HepG2 (cell line): ENCODE measurements around the gene INSRR. TPM values are rescaled to one million over a fixed set of nuclear protein-coding genes. Genes with fewer than 3 reads are reported as not detected.

ENCODE experiments used
- ATAC-seq: fragments of 200-7000 bp; cut with Tn5 transposase; 3 replicates; pipeline ENCODE4 v1.9.1; 2020; ENCODE audit warnings: mild to moderate bottlenecking, moderate library complexity
- BruUV-seq: library from RNA; stranded (reverse); fragments of 400-500 nt; replicated peaks from 2 replicates; lab custom pipeline; 2021; lab: Mats Ljungman, UMichigan
- CTCF ChIA-PET: fragments of 300-600 bp; formaldehyde crosslinking; extraction: SDS; loops from one replicate; lab custom pipeline; 2021; ENCODE audit warnings: low total read pairs, inconsistent platforms, low intra/inter-chr PET ratio; lab: Yijun Ruan, JAX
- POLR2A ChIA-PET: fragments of 350-600 bp; sonication (Branson Sonifier 250); formaldehyde crosslinking; loops from one replicate; lab custom pipeline; 2020; ENCODE audit warnings: antibody characterized with exemption, inconsistent platforms; lab: Yijun Ruan, JAX
- DNase-seq: peaks from one replicate; pipeline ENCODE4 v3.0.0-alpha.2; 2015; ENCODE audit warnings: low spot score
- FAIRE-seq: peaks from 3 replicates; lab custom pipeline; 2011; peaks lifted over from hg19 to GRCh38; lab: Jason Lieb, UNC
- H2AFZ ChIP-seq: one replicate; pipeline ENCODE4 v1.6.1; 2011; ENCODE audit warnings: low read length, inconsistent platforms
- H3K27ac ChIP-seq: fragments of 300-600 bp; 3 replicates; pipeline ENCODE4 v1.8.0; 2011; ENCODE audit warnings: mixed run types, mild to moderate bottlenecking, mixed read lengths, low read length, inconsistent platforms; ENCODE audit not compliant: insufficient read depth; ENCODE audit errors: extremely low read length
- H3K27me3 ChIP-seq, 2 experiments: fragments of 200-600 bp in 1 of 2; 2 replicates in 1 of 2; 3 replicates in 1 of 2; pipeline versions ENCODE4 v1.6.0 to v1.8.0; 2011; ENCODE audit warnings: low read length in 2 of 2, mild to moderate bottlenecking in 2 of 2, moderate library complexity in 2 of 2, inconsistent platforms in 1 of 2; ENCODE audit not compliant: insufficient read depth in 2 of 2, control insufficient read depth in 1 of 2
- H3K36me3 ChIP-seq, 2 experiments: fragments of 200-600 bp in 1 of 2; replicated peaks in 1 of 2; 2 replicates in 1 of 2; 3 replicates in 1 of 2; pipeline versions ENCODE4 v1.5.1 to v1.8.0; 2011; ENCODE audit warnings: low read length in 2 of 2, inconsistent platforms in 1 of 2; ENCODE audit not compliant: insufficient read depth in 2 of 2, control insufficient read depth in 1 of 2
- H3K4me1 ChIP-seq: 2 replicates; pipeline ENCODE4 v1.5.1; 2012; ENCODE audit warnings: low read length, inconsistent platforms; ENCODE audit not compliant: insufficient read depth
- H3K4me2 ChIP-seq: 2 replicates; pipeline ENCODE4 v1.6.0; 2011; ENCODE audit warnings: low read depth, low read length, inconsistent platforms
- H3K4me3 ChIP-seq, 3 experiments: fragments of 200-600 bp in 1 of 3; sonication (generic), shearing (Covaris generic) in 1 of 3; replicated peaks in 1 of 3; 2 replicates each; pipeline ENCODE4 v1.5.1; 2011 to 2016; ENCODE audit warnings: low read length in 3 of 3, inconsistent platforms in 2 of 3, low read depth in 2 of 3, mild to moderate bottlenecking in 2 of 3, control low read depth in 1 of 3, mixed read lengths in 1 of 3; ENCODE audit not compliant: insufficient read depth in 1 of 3
- H3K79me2 ChIP-seq: one replicate; pipeline ENCODE4 v1.6.1; 2011; ENCODE audit warnings: low read length, inconsistent platforms; ENCODE audit not compliant: insufficient read depth
- H3K9ac ChIP-seq: 2 replicates; pipeline ENCODE4 v1.6.0; 2011; ENCODE audit warnings: mild to moderate bottlenecking, low read depth, low read length, inconsistent platforms; ENCODE audit not compliant: insufficient read depth
- H3K9me3 ChIP-seq: 2 replicates; pipeline ENCODE4 v1.5.1; 2012; ENCODE audit warnings: mild to moderate bottlenecking, low read length
- H4K20me1 ChIP-seq: 2 replicates; pipeline ENCODE4 v1.6.0; 2011; ENCODE audit warnings: inconsistent platforms, mild to moderate bottlenecking, low read length, moderate library complexity; ENCODE audit not compliant: insufficient read depth
- ARID4A ChIP-seq: sonication (generic); formaldehyde crosslinking; IDR thresholded peaks from 2 replicates; pipeline ENCODE4 v1.5.0; 2020; ENCODE audit warnings: mild to moderate bottlenecking, missing genetic modification reagents, borderline replicate concordance
- BORCS8-MEF2B ChIP-seq: sonication (generic); formaldehyde crosslinking; IDR thresholded peaks from 2 replicates; pipeline ENCODE4 v1.8.0; 2022; ENCODE audit warnings: mild to moderate bottlenecking, missing genetic modification reagents
- CCAR2 ChIP-seq: fragments of 200-400 bp; formaldehyde crosslinking; optimal IDR thresholded peaks from 2 replicates; pipeline ENCODE3; 2018; ENCODE audit warnings: low read depth, mild to moderate bottlenecking, low read length, moderate library complexity
- NR2C2 ChIP-seq: sonication (generic); formaldehyde crosslinking; IDR thresholded peaks from 2 replicates; pipeline ENCODE4 v1.4.0; 2020; ENCODE audit warnings: missing genetic modification reagents, mild to moderate bottlenecking, moderate library complexity, borderline replicate concordance
- PAX8 ChIP-seq: sonication (generic); formaldehyde crosslinking; IDR thresholded peaks from 2 replicates; pipeline ENCODE4 v1.8.0; 2022; ENCODE audit warnings: mild to moderate bottlenecking, missing genetic modification reagents, borderline replicate concordance
- PRDM15 ChIP-seq: sonication (generic); formaldehyde crosslinking; IDR thresholded peaks from 2 replicates; pipeline ENCODE4 v1.4.0; 2020; ENCODE audit warnings: missing genetic modification reagents
- SRSF4 ChIP-seq: fragments of 200-400 bp; formaldehyde crosslinking; IDR thresholded peaks from one replicate; pipeline ENCODE4 v1.6.1; 2018; ENCODE audit warnings: mild to moderate bottlenecking, low read depth, low read length, moderate library complexity; ENCODE audit not compliant: poor library complexity, severe bottlenecking
- TERF1 ChIP-seq: sonication (generic); formaldehyde crosslinking; IDR thresholded peaks from 2 replicates; pipeline ENCODE4 v1.8.0; 2022; ENCODE audit warnings: mild to moderate bottlenecking, missing genetic modification reagents, moderate library complexity
- ZBTB1 ChIP-seq: sonication (generic); formaldehyde crosslinking; IDR thresholded peaks from 2 replicates; pipeline ENCODE4 v1.4.0; 2020; ENCODE audit warnings: missing genetic modification reagents, borderline replicate concordance
- ZNF17 ChIP-seq: sonication (generic); formaldehyde crosslinking; IDR thresholded peaks from 2 replicates; pipeline ENCODE4 v1.5.0; 2020; ENCODE audit warnings: mild to moderate bottlenecking, missing genetic modification reagents
- ZNF451 ChIP-seq: sonication (generic); formaldehyde crosslinking; IDR thresholded peaks from 2 replicates; pipeline ENCODE4 v1.5.0; 2020; ENCODE audit warnings: mild to moderate bottlenecking, missing genetic modification reagents
- ZNF556 ChIP-seq: sonication (generic); formaldehyde crosslinking; IDR thresholded peaks from 2 replicates; pipeline ENCODE4 v1.4.0; 2020; ENCODE audit warnings: mild to moderate bottlenecking, missing genetic modification reagents, borderline replicate concordance
- ZNF598 ChIP-seq: sonication (generic); formaldehyde crosslinking; IDR thresholded peaks from 2 replicates; pipeline ENCODE4 v1.5.1; 2020; ENCODE audit warnings: mild to moderate bottlenecking, missing genetic modification reagents, borderline replicate concordance
- WGBS: methylation state at CpG from one replicate; pipeline ENCODE4 v1.1.6; 2017; ENCODE audit warnings: low lambda C conversion rate; 5-methylcytosine and 5-hydroxymethylcytosine counted together
- in situ Hi-C: cut with HindIII; loops from 2 replicates; pipeline ENCODE4 v1.10.0; 2017; ENCODE audit warnings: low pct_unique_long_range_greater_than_20kb; ENCODE audit not compliant: extremely low pct_ligation_motif_present
- intact Hi-C: fragments of 100-400 bp; cut with micrococcal nuclease; formaldehyde crosslinking; loops from one replicate; pipeline ENCODE4 v1.10.0; 2022; ENCODE audit not compliant: unreplicated experiment
- polyA plus RNA-seq, 8 experiments: library from polyadenylated mRNA; depleted of rRNA in 3 of 8; stranded (reverse) in 7 of 8; unstranded in 1 of 8; fragments of >200 nt; fragmentation: Illumina TruSeq in 4 of 8; extraction: Trizol in 4 of 8; gene quantifications; 2 replicates each; pipeline versions ENCODE4 v1.2.1 to v1.2.3, GENCODE V29; 2011 to 2016; ENCODE audit warnings: low read depth in 4 of 8, missing spikeins in 1 of 8, mixed read lengths in 1 of 8; ENCODE audit not compliant: insufficient read depth in 1 of 8
- total RNA-seq, 5 experiments: library from RNA; depleted of rRNA; stranded (reverse); fragments of >200 nt; fragmentation: Illumina TruSeq; extraction: Trizol; gene quantifications; 2 replicates each; pipeline ENCODE4 v1.2.3, GENCODE V29; 2016; ENCODE audit warnings: low read depth in 1 of 5

INSRR gene
- total and polyA plus RNA-seq, 2 of the 13 experiments (the other 11 are each of a cell fraction or from before 2014, with no cell fraction given), result not detected

GRCh38 chr1:156884560-156885184 lies 25.8 kb upstream of the INSRR start (continued):
- TF ChIP-seq PRDM15, result no peak
- TF ChIP-seq SRSF4, result no peak
- TF ChIP-seq, all 625 proteins: peak for 0

- FAIRE-seq, result no peak
- Histone ChIP-seq H3K9me3 (no peaks in the 10 kb centered on the region), H3K4me3 (no peak overlapping the region), H3K4me2 (no peak overlapping the region), H4K20me1 (no peaks in the 10 kb centered on the region), H3K27me3 (peaks cover 13 to 89% of the 10 kb centered on the region in 2 experiments; a peak in 4 of 5 replicates), H2AFZ (no peak overlapping the region), H3K79me2 (no peaks in the 10 kb centered on the region), H3K4me1 (no peaks in the 10 kb centered on the region), H3K9ac (no peak overlapping the region), H3K36me3 (no peaks in the 10 kb centered on the region), H3K27ac (no peak overlapping the region)
- ChIA-PET CTCF (no interaction called here), POLR2A (no interaction called here)
- intact Hi-C loops, result no loop called here
- no peak for ATAC-seq
- WGBS, result 0% methylated on average over 2 of the region's 7 CpGs
- in situ Hi-C loops, result no loop called here
- no peak for DNase-seq
- no TSS peak for BruUV-seq
- TF ChIP-seq ZBTB1 (no peak), ZNF451 (CRISPR knock-in tag) (no peak), TERF1 (CRISPR knock-in tag) (no peak), CCAR2 (no peak), ZNF556 (CRISPR knock-in tag) (no peak), ZNF598 (CRISPR knock-in tag) (no peak), NR2C2 (CRISPR knock-in tag) (no peak), PAX8 (CRISPR knock-in tag) (no peak), BORCS8-MEF2B (CRISPR knock-in tag) (no peak), ZNF17 (CRISPR knock-in tag) (no peak), ARID4A (CRISPR knock-in tag) (no peak)
Observed at GRCh38 chr1:156883919-156884318, 25.0 kb upstream of the INSRR start.
